ENCODE results near the gene NUDT4.
"Not testable (repeated sequence)": the region's sequence is repeated elsewhere in the genome, so short reads cannot be mapped to it uniquely, and the experiment has no call there.

The NUDT4 gene

DNA sequence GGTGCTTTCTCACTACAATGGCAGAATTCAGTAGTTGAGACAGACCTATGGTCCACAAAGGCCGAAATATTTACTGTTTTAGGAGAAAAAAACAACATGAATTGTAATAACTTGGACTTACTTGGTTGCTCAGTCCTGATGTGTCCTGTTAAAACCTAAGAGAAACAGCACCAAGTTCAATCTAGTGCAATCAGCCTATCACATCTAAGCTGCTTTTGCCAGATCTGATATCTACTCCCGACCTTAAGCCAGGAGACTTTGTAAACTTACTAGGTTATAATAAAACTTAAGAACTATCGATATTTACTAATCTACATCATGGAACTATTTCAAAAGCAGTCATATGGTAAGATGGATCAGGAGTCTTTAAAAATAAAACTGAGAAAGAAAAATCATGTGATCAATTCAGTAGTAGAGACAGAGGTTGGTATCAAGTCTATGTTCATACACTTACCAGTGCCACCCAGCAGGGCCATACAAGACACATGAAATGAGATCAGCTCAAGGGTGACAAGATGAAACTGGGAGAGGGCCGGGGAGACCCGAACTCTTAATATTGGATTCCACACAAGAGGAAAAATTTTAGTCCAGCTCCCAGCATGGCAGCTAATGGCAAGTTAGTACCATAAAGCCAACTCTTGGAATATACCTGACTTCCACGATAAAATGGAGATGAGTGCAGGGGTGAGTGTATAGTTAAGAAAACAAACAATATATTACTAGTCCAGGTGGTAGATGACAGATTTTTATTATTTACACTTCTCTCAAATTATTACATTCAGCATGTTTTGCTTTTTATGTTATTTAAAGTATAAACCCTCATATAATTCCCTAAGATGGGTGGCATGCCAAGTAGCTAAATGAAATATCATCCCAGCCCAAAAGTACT is 27.5 kb downstream of the NUDT4 start:
- Mint-ChIP-seq H3K9me3 (no peaks in the 10 kb centered on the region), H3K4me3 (no peak overlapping the region), H3K36me3 (ENCODE audit: low read depth) (peaks cover 65% of the 10 kb centered on the region), H3K27me3 (no peaks in the 10 kb centered on the region), H3K27ac (peak overlapping the region; percentile 42), H3K4me1 (ENCODE audit: low read depth) (peaks cover 37% of the 10 kb centered on the region)

DNA sequence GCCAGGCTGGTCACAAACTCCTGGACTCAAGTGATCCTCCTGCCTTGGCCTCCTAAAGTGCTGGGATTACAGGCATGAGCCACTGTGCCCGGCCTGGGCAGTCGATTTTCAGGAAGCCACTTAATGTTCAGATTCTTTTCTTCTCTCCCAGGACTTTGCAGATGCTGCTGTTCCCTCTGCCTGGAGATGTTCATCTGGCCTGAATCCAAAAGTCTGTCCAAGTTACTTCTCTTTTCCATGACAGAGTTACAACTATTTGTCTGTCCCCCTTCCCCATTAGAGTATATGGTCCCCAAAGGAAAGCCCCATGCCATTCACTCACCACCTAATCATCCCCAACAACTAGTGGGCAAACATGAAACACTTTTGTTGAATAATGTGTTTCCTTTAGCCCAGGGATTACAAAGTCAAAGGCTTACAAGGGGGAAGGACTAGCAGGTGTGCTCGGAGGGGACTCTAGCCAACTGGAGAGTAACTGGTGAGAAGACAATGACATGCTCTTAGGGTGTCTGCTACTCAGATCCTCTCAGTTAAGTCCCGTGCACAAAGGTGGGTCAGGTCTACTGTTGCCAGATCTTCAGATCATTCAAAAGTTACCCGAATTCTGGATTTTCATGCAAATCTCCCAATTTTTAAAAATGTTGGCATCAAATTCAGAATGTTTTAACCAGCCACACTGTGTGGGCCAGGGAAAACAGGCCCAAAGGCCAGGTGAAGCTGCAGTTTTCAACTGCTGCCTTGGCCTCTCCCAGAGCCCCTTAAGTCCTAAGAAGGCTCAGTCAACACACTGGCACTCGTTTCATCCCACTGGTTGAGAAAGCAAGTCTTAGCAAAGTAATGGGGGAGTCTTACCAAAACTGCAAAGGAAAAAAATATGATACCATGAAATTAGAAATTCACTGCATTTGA is 29.6 kb downstream of the NUDT4 start:
- Mint-ChIP-seq H3K9me3 (no peaks in the 10 kb centered on the region), H3K27me3 (no peaks in the 10 kb centered on the region), H3K4me3 (no peak overlapping the region), H3K4me1 (ENCODE audit: low read depth) (peaks cover 55% of the 10 kb centered on the region), H3K27ac (peak overlapping the region; percentile 59), H3K36me3 (ENCODE audit: low read depth) (peaks cover 82% of the 10 kb centered on the region)

DNA sequence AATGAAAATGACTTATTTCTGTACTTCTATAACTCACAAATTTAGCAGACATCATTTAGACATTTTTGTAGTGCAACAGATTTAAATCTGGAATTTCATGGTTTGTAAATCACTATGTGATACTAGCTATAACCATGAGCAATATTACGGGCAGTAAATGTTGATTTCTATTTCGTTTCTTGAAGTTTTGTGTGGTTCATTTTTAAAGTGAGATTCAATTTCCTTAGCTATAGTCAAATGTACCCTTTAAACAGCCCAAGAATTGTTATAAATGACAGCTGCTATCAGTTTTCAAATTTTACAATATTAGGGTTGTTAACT is 30.2 kb downstream of the NUDT4 start:
- H3K9me3 Mint-ChIP-seq: no peaks in the 10 kb centered on the region
- H3K27ac Mint-ChIP-seq: no peak overlapping the region
- H3K4me3 Mint-ChIP-seq: no peak overlapping the region
- no peaks in the 10 kb centered on the region for H3K27me3 Mint-ChIP-seq
- peaks cover 82% of the 10 kb centered on the region for H3K36me3 Mint-ChIP-seq (ENCODE audit: low read depth)
- H3K4me1 Mint-ChIP-seq (ENCODE audit: low read depth): peaks cover 57% of the 10 kb centered on the region

GRCh38 chr12:93408813-93409212 is 31.1 kb downstream of the NUDT4 start:
- H3K27me3 Mint-ChIP-seq: no peaks in the 10 kb centered on the region
- H3K4me3 Mint-ChIP-seq: no peak overlapping the region
- H3K4me1 Mint-ChIP-seq (ENCODE audit: low read depth): peaks cover 66% of the 10 kb centered on the region
- peaks cover 87% of the 10 kb centered on the region for H3K36me3 Mint-ChIP-seq (ENCODE audit: low read depth)
- no peaks in the 10 kb centered on the region for H3K9me3 Mint-ChIP-seq
- peak overlapping the region; percentile 23 for H3K27ac Mint-ChIP-seq

DNA sequence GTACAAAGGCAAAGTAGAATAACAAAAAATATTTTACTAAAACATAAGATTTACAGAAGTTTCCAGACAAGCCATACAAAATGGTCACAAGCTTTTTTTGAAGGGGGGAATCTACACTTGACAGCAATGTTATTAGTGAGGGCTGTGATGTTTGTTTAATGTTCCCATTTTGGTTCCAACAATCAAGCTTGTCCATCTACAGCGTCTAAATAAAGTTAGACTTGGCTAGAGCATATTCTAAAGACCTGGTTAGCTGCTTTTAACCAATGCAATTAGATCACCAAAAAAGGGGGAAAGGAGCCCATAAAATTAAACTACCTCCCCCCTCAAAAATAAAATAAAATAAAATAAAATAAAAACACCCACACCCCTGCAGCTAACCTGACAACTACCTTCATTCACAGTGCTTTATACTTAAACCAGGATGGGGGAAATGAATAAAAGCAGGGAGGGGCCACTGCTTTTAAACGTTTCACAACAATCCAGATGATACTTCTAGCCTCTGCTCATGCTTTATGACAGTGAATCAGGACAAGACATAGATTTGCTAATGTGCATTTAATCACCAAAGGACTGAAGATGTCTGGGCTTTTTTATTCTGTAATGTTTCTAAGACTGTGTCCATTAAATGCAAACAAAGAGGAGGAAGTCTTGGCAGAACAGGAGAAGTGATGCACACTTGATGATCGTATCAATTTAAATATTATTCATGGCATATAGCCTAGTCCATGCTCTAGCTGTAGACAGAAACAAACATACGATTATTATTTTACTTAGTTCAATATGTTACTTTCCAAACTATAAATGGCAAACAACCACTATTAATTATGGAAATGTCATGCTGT is 31.8 kb downstream of the NUDT4 start:
- not testable (repeated sequence) for H3K27me3 Mint-ChIP-seq, H3K9me3 Mint-ChIP-seq, H3K4me3 Mint-ChIP-seq
- H3K4me1 Mint-ChIP-seq (ENCODE audit: low read depth): peaks cover 71% of the 10 kb centered on the region
- H3K36me3 Mint-ChIP-seq (ENCODE audit: low read depth): peaks cover 84% of the 10 kb centered on the region
- H3K27ac Mint-ChIP-seq: peak overlapping the region; percentile 23

GRCh38 chr12:93411060-93411459 is 33.3 kb downstream of the NUDT4 start:
- H3K36me3 Mint-ChIP-seq (ENCODE audit: low read depth): peaks cover 76% of the 10 kb centered on the region

GRCh38 chr12:93412396-93412795 is 34.7 kb downstream of the NUDT4 start:
- peaks cover 94% of the 10 kb centered on the region for H3K4me1 Mint-ChIP-seq (ENCODE audit: low read depth)
- not testable (repeated sequence) for H3K27me3 Mint-ChIP-seq, H3K9me3 Mint-ChIP-seq, H3K4me3 Mint-ChIP-seq
- peak overlapping the region; percentile 66 for H3K27ac Mint-ChIP-seq
- peaks cover 63% of the 10 kb centered on the region for H3K36me3 Mint-ChIP-seq (ENCODE audit: low read depth)

More at GRCh38 chr12:93411060-93411459, 33.3 kb downstream of the NUDT4 start:
- Mint-ChIP-seq H3K27ac (peak overlapping the region; percentile 42), H3K4me1 (ENCODE audit: low read depth) (peaks cover 86% of the 10 kb centered on the region)
- not testable (repeated sequence) for H3K9me3 Mint-ChIP-seq, H3K27me3 Mint-ChIP-seq, H3K4me3 Mint-ChIP-seq

DNA sequence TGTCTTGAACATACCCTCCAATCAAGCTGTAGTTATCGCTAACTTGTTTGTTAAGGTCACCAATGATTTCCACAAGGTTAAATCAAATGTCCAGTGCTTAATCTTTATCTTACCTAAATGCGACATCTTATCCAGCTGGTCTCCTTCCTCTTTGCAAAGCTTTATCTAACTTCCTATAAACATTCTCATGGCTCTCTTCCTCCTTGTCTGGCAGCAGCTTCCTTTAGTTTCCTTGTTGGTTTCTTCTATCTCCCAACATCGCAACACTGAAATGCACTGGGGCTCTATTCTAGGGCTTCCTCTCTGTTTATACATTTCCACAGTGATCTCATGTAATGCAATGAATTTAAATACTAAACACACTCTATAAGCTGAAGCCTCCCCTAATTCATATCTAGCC is 35.3 kb downstream of the NUDT4 start:
- Mint-ChIP-seq H3K27me3 (no peaks in the 10 kb centered on the region), H3K36me3 (ENCODE audit: low read depth) (peaks cover 58% of the 10 kb centered on the region), H3K4me3 (no peak overlapping the region), H3K4me1 (ENCODE audit: low read depth) (peaks cover 96% of the 10 kb centered on the region), H3K27ac (peak overlapping the region; percentile 65), H3K9me3 (peaks cover 3% of the 10 kb centered on the region)

DNA sequence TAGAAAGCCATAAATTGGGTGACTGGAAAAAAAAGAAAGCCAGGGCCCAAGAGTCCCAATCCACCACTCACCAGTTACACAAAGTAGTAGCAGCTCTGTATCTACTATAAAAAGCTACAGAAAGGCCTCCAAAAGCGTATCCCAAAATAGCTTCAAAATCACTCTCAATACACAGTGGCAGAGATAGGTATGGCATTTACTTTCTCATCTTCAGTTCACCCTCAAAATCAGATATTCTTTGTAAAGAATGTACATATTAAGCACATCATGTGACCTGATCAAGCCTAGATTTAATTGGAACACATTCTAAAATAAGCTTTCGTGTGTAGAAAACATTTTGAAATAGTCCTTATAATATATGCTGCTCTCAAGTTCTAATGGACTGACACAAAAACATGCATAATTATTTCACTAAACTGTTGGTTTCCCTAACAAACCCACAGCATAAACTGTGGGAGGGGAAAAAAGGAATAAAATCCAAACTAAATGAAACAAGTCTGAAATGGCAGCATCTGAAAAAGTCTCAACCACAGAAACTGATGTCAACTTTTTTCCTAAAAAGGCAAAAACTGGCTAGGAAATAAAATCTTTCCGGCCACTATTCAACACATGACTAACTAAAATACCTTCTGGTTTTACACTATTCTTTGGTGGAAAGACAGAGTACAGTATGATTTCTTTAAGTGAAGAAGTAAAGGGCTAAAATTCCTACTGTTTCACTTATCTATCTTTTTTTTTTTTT is 38.2 kb downstream of the NUDT4 start:
- peaks cover 3% of the 10 kb centered on the region for H3K9me3 Mint-ChIP-seq
- peaks cover 30% of the 10 kb centered on the region for H3K36me3 Mint-ChIP-seq (ENCODE audit: low read depth)
- H3K4me3 Mint-ChIP-seq: peak overlapping the region; percentile 52
- peak overlapping the region; percentile 94 for H3K27ac Mint-ChIP-seq
- H3K27me3 Mint-ChIP-seq: no peaks in the 10 kb centered on the region
- H3K4me1 Mint-ChIP-seq (ENCODE audit: low read depth): peaks cover 96% of the 10 kb centered on the region

- peak overlapping the region; percentile 13 for H3K4me3 Mint-ChIP-seq
- peaks cover 98% of the 10 kb centered on the region for H3K4me1 Mint-ChIP-seq (ENCODE audit: low read depth)
- no peaks in the 10 kb centered on the region for H3K27me3 Mint-ChIP-seq
- H3K9me3 Mint-ChIP-seq: peaks cover 3% of the 10 kb centered on the region
- peaks cover 22% of the 10 kb centered on the region for H3K36me3 Mint-ChIP-seq (ENCODE audit: low read depth)
- H3K27ac Mint-ChIP-seq: peak overlapping the region; percentile 61
These were observed 40.3 kb downstream of the NUDT4 start for GRCh38 chr12:93417967-93418480.

DNA sequence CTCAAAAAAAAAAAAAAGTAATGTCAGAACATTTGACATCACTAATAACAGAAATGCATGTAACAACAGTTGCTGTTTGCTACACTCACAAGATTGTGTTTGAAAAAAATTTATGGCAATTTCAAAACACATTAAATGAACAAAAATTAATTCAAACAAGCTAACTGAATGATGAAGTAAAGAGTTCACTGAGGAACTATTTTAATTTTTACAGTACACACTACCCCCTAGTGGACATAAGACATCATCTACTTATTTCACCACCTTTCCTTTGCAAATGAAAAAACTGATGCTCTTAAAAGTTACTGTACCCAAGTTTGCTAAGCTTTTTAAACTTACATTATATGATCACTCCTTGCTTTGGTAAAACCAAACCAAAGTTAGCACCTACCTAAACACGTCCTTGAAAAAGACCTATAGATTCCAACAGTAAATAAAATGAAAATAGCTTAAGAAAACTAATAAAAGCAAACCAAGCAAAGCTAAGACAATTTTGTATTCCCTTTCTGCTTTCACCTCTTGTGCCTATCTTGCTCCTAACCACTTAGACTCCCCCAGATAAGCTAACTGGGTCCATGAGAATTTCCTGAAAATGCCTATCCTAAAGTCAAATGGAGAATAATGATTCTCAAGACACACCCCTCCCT is 41.8 kb downstream of the NUDT4 start:
- Mint-ChIP-seq H3K27me3 (no peaks in the 10 kb centered on the region), H3K4me3 (no peak overlapping the region), H3K36me3 (ENCODE audit: low read depth) (peaks cover 11% of the 10 kb centered on the region), H3K9me3 (peaks cover 1% of the 10 kb centered on the region), H3K27ac (peak overlapping the region; percentile 29), H3K4me1 (ENCODE audit: low read depth) (peaks cover 99% of the 10 kb centered on the region)

DNA sequence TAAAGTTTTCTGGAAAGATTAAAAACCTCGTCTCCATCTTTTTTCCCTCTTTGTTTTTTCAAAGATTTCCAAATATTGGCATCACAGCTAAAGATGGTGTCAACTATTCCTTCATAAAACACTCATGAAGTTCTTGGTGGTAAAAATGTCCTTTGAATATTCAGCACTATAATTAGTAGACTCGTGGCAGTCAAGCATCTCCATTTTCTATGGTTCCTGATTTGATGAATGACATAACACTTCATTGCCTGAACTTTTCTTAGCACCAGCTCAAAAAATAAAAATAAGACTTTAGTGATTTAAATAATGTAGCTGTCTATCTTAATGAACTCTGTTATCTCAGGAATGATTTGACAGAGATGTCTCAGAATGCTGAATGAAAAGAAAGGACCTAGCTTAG is 44.3 kb downstream of the NUDT4 start:
- no peaks in the 10 kb centered on the region for H3K9me3 Mint-ChIP-seq
- peak overlapping the region; percentile 63 for H3K27ac Mint-ChIP-seq
- peaks cover 98% of the 10 kb centered on the region for H3K4me1 Mint-ChIP-seq (ENCODE audit: low read depth)
- H3K27me3 Mint-ChIP-seq: no peaks in the 10 kb centered on the region
- H3K4me3 Mint-ChIP-seq: peak overlapping the region; percentile 35
- H3K36me3 Mint-ChIP-seq (ENCODE audit: low read depth): peaks cover 13% of the 10 kb centered on the region

- Mint-ChIP-seq H3K4me3 (peak overlapping the region; percentile 13), H3K27ac (peak overlapping the region; percentile 45), H3K27me3 (no peaks in the 10 kb centered on the region), H3K4me1 (ENCODE audit: low read depth) (peaks cover 91% of the 10 kb centered on the region), H3K36me3 (ENCODE audit: low read depth) (peaks cover 24% of the 10 kb centered on the region), H3K9me3 (no peaks in the 10 kb centered on the region)
These were observed 48.1 kb downstream of the NUDT4 start for GRCh38 chr12:93425736-93426411.

Data from stimulated activated naive CD8-positive, alpha-beta T cell treated with anti-CD3 and anti-CD28 coated beads, Interleukin-15, Interleukin-2, amounts not matched to agents 100 ng/mL and 50 ng/mL, for 24 hours (primary cell).